OCI-LY7 (cell line): Measurements from ENCODE around the gene MAP6.

Experiments used
- CTCF ChIP-seq: fragments of 200-600 bp; sonication (generic); conservative IDR thresholded peaks from 2 replicates; pipeline ENCODE4 v1.5.1; 2014; ENCODE audit warnings: mild to moderate bottlenecking, antibody characterized with exemption, low read length, moderate library complexity, mixed read lengths
- EZH2phosphoT487 ChIP-seq: fragments of 200-600 bp; sonication (generic); IDR thresholded peaks from 2 replicates; pipeline ENCODE4 v1.6.1; 2018; ENCODE audit warnings: low read depth, borderline replicate concordance, mild to moderate bottlenecking, mixed run types, antibody characterized with exemption, low read length, moderate library complexity, mixed read lengths

GRCh38 chr11:75677909-75678308, 9.1 kb upstream of the MAP6 start:
- TF ChIP-seq CTCF (no peak), EZH2phosphoT487 (no peak)
